Gastroesophageal sphincter (tissue), 4 donors: Measurements from ENCODE around the gene ACYP1. TPM values are rescaled to one million over a fixed set of nuclear protein-coding genes. Genes with fewer than 3 reads are reported as not detected.

Experiments used
- ATAC-seq: fragments of 150-250 bp; one replicate; pipeline ENCODE4 v1.9.1; 2016; ENCODE audit warnings: mild to moderate bottlenecking, moderate library complexity
- H3K27ac ChIP-seq, 4 donors: fragments of 200-600 bp; sonication (generic) in 3 of 4; 1 replicate in 3 of 4; 2 replicates in 1 of 4; pipeline ENCODE4 v1.5.1; 2016 to 2019
- H3K27me3 ChIP-seq: fragments of 200-600 bp; sonication (generic); one replicate; pipeline ENCODE4 v1.5.1; 2019
- H3K36me3 ChIP-seq, 2 donors: fragments of 200-600 bp; sonication (generic); one replicate each; pipeline ENCODE4 v1.5.1; 2019; ENCODE audit warnings: control low read depth in 1 of 2
- H3K4me1 ChIP-seq, 3 donors: fragments of 200-600 bp; sonication (generic); 1 replicate in 2 of 3; 2 replicates in 1 of 3; pipeline ENCODE4 v1.5.1; 2016 to 2019; ENCODE audit warnings: control low read depth in 2 of 3
- H3K4me3 ChIP-seq, 2 donors: fragments of 200-600 bp; sonication (generic); one replicate each; pipeline ENCODE4 v1.5.1; 2019; ENCODE audit warnings: mild to moderate bottlenecking in 1 of 2, moderate library complexity in 1 of 2
- H3K9me3 ChIP-seq, 3 donors: fragments of 200-600 bp; sonication (generic); one replicate each; pipeline ENCODE4 v1.5.1; 2017 to 2019; ENCODE audit warnings: control low read depth in 2 of 3
- EP300 ChIP-seq: sonication (generic); formaldehyde crosslinking; IDR thresholded peaks from one replicate; pipeline ENCODE4 v1.6.1; 2017; ENCODE audit warnings: antibody characterized with exemption, mild to moderate bottlenecking
- POLR2A ChIP-seq, 2 donors: fragments of 450-650 bp; IDR thresholded peaks; one replicate each; pipeline ENCODE4 v1.6.1; 2017; ENCODE audit warnings: antibody characterized with exemption in 2 of 2, mild to moderate bottlenecking in 2 of 2, moderate library complexity in 1 of 2
- POLR2AphosphoS5 ChIP-seq: sonication (generic); formaldehyde crosslinking; IDR thresholded peaks from one replicate; pipeline ENCODE4 v1.6.1; 2017; ENCODE audit warnings: antibody characterized with exemption
- WGBS, 2 donors: methylation state at CpG; one replicate each; pipeline ENCODE4 v1.1.5; 2018; ENCODE audit warnings: low coverage in 1 of 2; 5-methylcytosine and 5-hydroxymethylcytosine counted together
- total RNA-seq, 4 donors: library from RNA; depleted of rRNA; stranded (reverse); fragments of >200 nt; gene quantifications; one replicate each; pipeline ENCODE4 v1.1.0, GENCODE V29; 2016
- TF ChIP-seq, protein P1 (sequence below), 4 experiments: fragments of 200-600 bp in 2 of 4; fragments of 450-650 bp in 2 of 4; sonication (generic) in 1 of 4; IDR thresholded peaks; one replicate each; pipeline ENCODE4 v1.5.1; 2017 to 2019; ENCODE audit warnings: antibody characterized with exemption in 4 of 4, mild to moderate bottlenecking in 2 of 4, moderate library complexity in 2 of 4

Gene ACYP1
- 10 to 100 TPM; 13.8 to 20.8 (median 17.1) TPM for total RNA-seq

GRCh38 chr14:75063491-75064204 lies at the start of gene ACYP1:
Gene ACYP1 (minus strand): TSS chr14:75064024. CDS start chr14:75063553, 471 bp downstream.
- Histone ChIP-seq H3K4me1 (peaks cover 0 to 39% (median 12%) of the 10 kb centered on the region in 3 donors), H3K27ac (peak within 1 kb of the TSS; percentile 51 to 86 (median 80)), H3K36me3 (no peaks in the 10 kb centered on the region), H3K9me3 (no peaks in the 10 kb centered on the region), H3K27me3 (no peaks in the 10 kb centered on the region), H3K4me3 (peak within 1 kb of the TSS; percentile 70 to 86)
- 0% methylated on average over 4 to 16 of the region's 34 CpGs for WGBS, 2 donors
- peak; percentile 95 for ATAC-seq
- TF ChIP-seq EP300: no peak
- TF ChIP-seq POLR2A (IDR thresholded peaks at IDR 0.05): peak in 1 of 2 donors; percentile 17
- TF ChIP-seq, protein P1, sequence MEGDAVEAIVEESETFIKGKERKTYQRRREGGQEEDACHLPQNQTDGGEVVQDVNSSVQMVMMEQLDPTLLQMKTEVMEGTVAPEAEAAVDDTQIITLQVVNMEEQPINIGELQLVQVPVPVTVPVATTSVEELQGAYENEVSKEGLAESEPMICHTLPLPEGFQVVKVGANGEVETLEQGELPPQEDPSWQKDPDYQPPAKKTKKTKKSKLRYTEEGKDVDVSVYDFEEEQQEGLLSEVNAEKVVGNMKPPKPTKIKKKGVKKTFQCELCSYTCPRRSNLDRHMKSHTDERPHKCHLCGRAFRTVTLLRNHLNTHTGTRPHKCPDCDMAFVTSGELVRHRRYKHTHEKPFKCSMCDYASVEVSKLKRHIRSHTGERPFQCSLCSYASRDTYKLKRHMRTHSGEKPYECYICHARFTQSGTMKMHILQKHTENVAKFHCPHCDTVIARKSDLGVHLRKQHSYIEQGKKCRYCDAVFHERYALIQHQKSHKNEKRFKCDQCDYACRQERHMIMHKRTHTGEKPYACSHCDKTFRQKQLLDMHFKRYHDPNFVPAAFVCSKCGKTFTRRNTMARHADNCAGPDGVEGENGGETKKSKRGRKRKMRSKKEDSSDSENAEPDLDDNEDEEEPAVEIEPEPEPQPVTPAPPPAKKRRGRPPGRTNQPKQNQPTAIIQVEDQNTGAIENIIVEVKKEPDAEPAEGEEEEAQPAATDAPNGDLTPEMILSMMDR (IDR thresholded peaks at IDR 0.05): peak in 1 of 4 experiments; percentile 11
- peak; percentile 30 for TF ChIP-seq POLR2AphosphoS5

GRCh38 chr14:75109877-75110276 lies 46.1 kb upstream of the ACYP1 start:
- peaks cover 13 to 100% of the 10 kb centered on the region in 2 donors for H3K36me3 ChIP-seq
- 40 to 83% methylated on average over 1 to 2 of the region's 2 CpGs for WGBS, 2 donors
- no peaks in the 10 kb centered on the region for H3K27me3 ChIP-seq
- no peak overlapping the region for H3K4me3 ChIP-seq
- H3K9me3 ChIP-seq: no peaks in the 10 kb centered on the region
- no peaks in the 10 kb centered on the region for H3K4me1 ChIP-seq
- no peak overlapping the region for H3K27ac ChIP-seq
- TF ChIP-seq, protein P1 (IDR thresholded peaks at IDR 0.05): no peak
- no peak for TF ChIP-seq EP300
- no peak for TF ChIP-seq POLR2AphosphoS5
- no peak for TF ChIP-seq POLR2A (IDR thresholded peaks at IDR 0.05)
- no peak for ATAC-seq

- WGBS, 2 donors: 72 to 79% methylated on average over 2 of the region's 3 CpGs
- ATAC-seq: no peak
- Histone ChIP-seq H3K27me3 (no peaks in the 10 kb centered on the region), H3K36me3 (peaks cover 11 to 100% of the 10 kb centered on the region in 2 donors), H3K27ac (no peak overlapping the region), H3K9me3 (no peaks in the 10 kb centered on the region), H3K4me3 (no peak overlapping the region), H3K4me1 (no peaks in the 10 kb centered on the region)
- TF ChIP-seq POLR2A (IDR thresholded peaks at IDR 0.05): no peak
- TF ChIP-seq EP300: no peak
- TF ChIP-seq, protein P1 (IDR thresholded peaks at IDR 0.05): no peak
- TF ChIP-seq POLR2AphosphoS5: no peak
Measured at GRCh38 chr14:75107186-75107585, 43.4 kb upstream of the ACYP1 start.

DNA sequence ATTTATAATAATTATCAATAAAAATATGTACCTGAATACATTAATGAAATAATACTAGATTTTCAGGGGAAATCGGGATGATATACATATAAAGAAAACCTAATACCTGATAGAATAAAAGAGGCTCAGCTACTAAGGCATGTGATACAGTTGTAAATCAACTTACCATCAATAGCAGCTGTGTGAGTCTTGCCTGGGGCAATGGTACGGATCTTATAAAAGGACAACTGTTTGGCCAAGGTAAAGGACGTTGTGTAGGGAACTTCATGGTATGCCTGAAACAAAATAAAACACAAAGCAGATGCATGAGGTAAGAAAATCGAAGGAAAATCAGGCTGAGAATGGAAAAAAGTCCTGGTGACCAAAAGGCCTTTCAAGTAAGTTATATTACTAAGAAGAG lies 37.7 kb upstream of the ACYP1 start:
- no peak for ATAC-seq
- Histone ChIP-seq H3K4me1 (no peaks in the 10 kb centered on the region), H3K4me3 (no peak overlapping the region), H3K27me3 (no peaks in the 10 kb centered on the region), H3K36me3 (peaks cover 3 to 99% of the 10 kb centered on the region in 2 donors), H3K9me3 (no peaks in the 10 kb centered on the region), H3K27ac (no peak overlapping the region)
- WGBS, 2 donors: 74 to 89% methylated on average over 4 of the region's 4 CpGs
- TF ChIP-seq, protein P1 (IDR thresholded peaks at IDR 0.05): no peak
- TF ChIP-seq POLR2A (IDR thresholded peaks at IDR 0.05) (no peak), EP300 (no peak), POLR2AphosphoS5 (no peak)

GRCh38 chr14:75098682-75099081 lies 34.9 kb upstream of the ACYP1 start:
- WGBS, 2 donors: 20 to 100% methylated on average over 1 of the region's 1 CpG

More at GRCh38 chr14:75098682-75099081, 34.9 kb upstream of the ACYP1 start:
- H3K4me3 ChIP-seq: no peak overlapping the region
- H3K27ac ChIP-seq: no peak overlapping the region
- H3K9me3 ChIP-seq: no peaks in the 10 kb centered on the region
- ATAC-seq: no peak
- H3K36me3 ChIP-seq: peaks cover 10 to 99% of the 10 kb centered on the region in 2 donors
- H3K27me3 ChIP-seq: no peaks in the 10 kb centered on the region
- TF ChIP-seq, protein P1 (IDR thresholded peaks at IDR 0.05): no peak
- H3K4me1 ChIP-seq: no peaks in the 10 kb centered on the region
